HG02798 (cell line): ENCODE data around the gene COL4A2.

ENCODE experiments used
- ATAC-seq: cut with Tn5 transposase; IDR thresholded peaks from one replicate; pipeline ENCODE4 v1.9.1; 2021; ENCODE audit warnings: mild to moderate bottlenecking; ENCODE audit not compliant: unreplicated experiment, poor library complexity

Gene COL4A2

GRCh38 chr13:110350509-110350908 lies 43.4 kb downstream of the COL4A2 start:
- ATAC-seq: no peak

- ATAC-seq: no peak
Observed at GRCh38 chr13:110351636-110352420, 44.7 kb downstream of the COL4A2 start.

GRCh38 chr13:110352735-110353134 lies 45.7 kb downstream of the COL4A2 start:
- no peak for ATAC-seq

- no peak for ATAC-seq
Observed at GRCh38 chr13:110353339-110353977, 46.4 kb downstream of the COL4A2 start.

- ATAC-seq: peak; percentile 19
Observed at GRCh38 chr13:110354123-110354627, 47.1 kb downstream of the COL4A2 start.

GRCh38 chr13:110354715-110355473 lies 47.8 kb downstream of the COL4A2 start:
- ATAC-seq: peak; percentile 53

- ATAC-seq: no peak
Observed at GRCh38 chr13:110356362-110356761, 49.3 kb downstream of the COL4A2 start.

- no peak for ATAC-seq
Observed at GRCh38 chr13:110358381-110358780, 51.3 kb downstream of the COL4A2 start.

GRCh38 chr13:110359840-110360301 lies 52.8 kb downstream of the COL4A2 start:
- no peak for ATAC-seq

GRCh38 chr13:110360598-110360997 lies 53.5 kb downstream of the COL4A2 start:
- no peak for ATAC-seq

- ATAC-seq: no peak
Observed at GRCh38 chr13:110361365-110361911, 54.4 kb downstream of the COL4A2 start.

- no peak for ATAC-seq
Observed at GRCh38 chr13:110363010-110363409, 55.9 kb downstream of the COL4A2 start.

- ATAC-seq: no peak
Observed at GRCh38 chr13:110364081-110364480, 57.0 kb downstream of the COL4A2 start.

GRCh38 chr13:110365876-110366275 lies 58.8 kb downstream of the COL4A2 start:
- ATAC-seq: no peak

GRCh38 chr13:110366733-110367132 lies 59.6 kb downstream of the COL4A2 start:
- no peak for ATAC-seq

- ATAC-seq: no peak
Observed at GRCh38 chr13:110367620-110368019, 60.5 kb downstream of the COL4A2 start.

GRCh38 chr13:110368408-110368807 lies 61.3 kb downstream of the COL4A2 start:
- no peak for ATAC-seq

- ATAC-seq: no peak
Observed at GRCh38 chr13:110369400-110369799, 62.3 kb downstream of the COL4A2 start.

- ATAC-seq: peak; percentile 64
Observed at GRCh38 chr13:110371550-110372465, 64.7 kb downstream of the COL4A2 start.
